ENCODE results near the gene CTIF. TPM values are rescaled to one million over a fixed set of nuclear protein-coding genes. Genes with fewer than 3 reads are reported as not detected.

CTIF gene
- total and polyA plus RNA-seq, 2 donors = 1.7 to 11.3 TPM

DNA sequence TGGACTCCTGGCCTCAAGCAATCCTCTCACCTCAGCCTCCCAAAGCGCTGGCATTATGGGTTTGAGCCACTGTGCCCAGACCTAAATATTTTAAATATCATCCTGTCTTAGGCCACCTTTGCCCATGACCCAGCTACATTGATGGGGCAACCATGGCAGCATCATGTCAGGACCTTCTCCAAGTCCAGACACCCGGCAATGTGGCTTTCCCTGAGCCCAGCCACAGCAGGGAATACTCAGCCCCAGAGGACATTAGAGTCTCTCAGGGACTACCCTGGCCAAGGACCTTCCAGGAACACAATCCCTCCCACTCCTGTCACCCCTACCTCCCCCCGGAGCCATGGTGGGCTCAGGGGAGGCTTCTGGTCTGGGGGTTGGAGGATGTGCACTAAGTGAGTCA is 339.1 kb downstream of the CTIF start:
- no peak for DNase-seq (ENCODE audit: low read depth in 6 of 9, low spot score in 9 of 9)
- Histone ChIP-seq H3K27ac (ENCODE audit: low read depth in 1 of 2, low read length in 1 of 2) (no peak overlapping the region), H3K36me3 (ENCODE audit: control insufficient read depth in 2 of 2, insufficient read depth in 2 of 2, low read length in 1 of 2) (no peaks in the 10 kb centered on the region), H3K9me3 (ENCODE audit: control insufficient read depth in 2 of 2, insufficient read depth in 1 of 2, low read length in 1 of 2) (no peaks in the 10 kb centered on the region), H3K4me1 (ENCODE audit: control insufficient read depth in 2 of 2, insufficient read depth in 2 of 2, low read length in 2 of 2) (peaks cover 0 to 2% of the 10 kb centered on the region in 2 donors), H3K27me3 (ENCODE audit: control insufficient read depth in 2 of 2, insufficient read depth in 1 of 2, low read length in 1 of 2) (peaks cover 0 to 13% of the 10 kb centered on the region in 2 donors), H3K4me3 (ENCODE audit: low read length in 2 of 2) (no peak overlapping the region)
- 96% methylated on average over 3 of the region's 3 CpGs for WGBS

- H3K9me3 ChIP-seq (ENCODE audit: control insufficient read depth in 2 of 2, insufficient read depth in 1 of 2, low read length in 1 of 2) = no peaks in the 10 kb centered on the region
- DNase-seq (ENCODE audit: low read depth in 6 of 9, low spot score in 9 of 9) = no peak
- peaks cover 0 to 2% of the 10 kb centered on the region in 2 donors for H3K4me1 ChIP-seq (ENCODE audit: control insufficient read depth in 2 of 2, insufficient read depth in 2 of 2, low read length in 2 of 2)
- WGBS = 90% methylated on average over 12 of the region's 12 CpGs
- no peaks in the 10 kb centered on the region for H3K36me3 ChIP-seq (ENCODE audit: control insufficient read depth in 2 of 2, insufficient read depth in 2 of 2, low read length in 1 of 2)
- H3K4me3 ChIP-seq (ENCODE audit: low read length in 2 of 2) = no peak overlapping the region
- no peak overlapping the region for H3K27ac ChIP-seq (ENCODE audit: low read depth in 1 of 2, low read length in 1 of 2)
- H3K27me3 ChIP-seq (ENCODE audit: control insufficient read depth in 2 of 2, insufficient read depth in 1 of 2, low read length in 1 of 2) = peaks cover 0 to 13% of the 10 kb centered on the region in 2 donors
These were observed 339.6 kb downstream of the CTIF start for GRCh38 chr18:48878471-48878870.

DNA sequence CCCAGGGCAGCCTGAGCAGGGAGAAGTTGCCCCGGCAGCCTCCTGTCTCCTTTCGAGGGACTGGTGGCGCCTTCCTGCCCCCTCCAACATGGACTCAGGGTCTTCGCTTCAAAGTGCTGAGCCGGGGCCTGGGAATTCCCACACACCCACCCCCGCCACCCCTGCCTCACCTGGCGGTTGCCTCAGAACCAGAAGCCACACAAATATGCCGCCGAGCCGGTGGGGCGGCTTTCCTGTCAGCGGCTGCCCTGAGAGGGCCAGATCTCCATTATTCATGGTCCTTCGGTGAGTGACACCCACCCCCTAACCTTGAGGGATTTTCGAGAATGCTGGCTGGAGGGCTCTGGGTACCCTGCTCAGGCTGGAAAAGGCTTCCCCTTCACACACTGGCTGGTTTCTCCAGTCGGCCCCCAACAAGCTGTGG is 340.2 kb downstream of the CTIF start:
- WGBS = 90% methylated on average over 15 of the region's 15 CpGs

DNA sequence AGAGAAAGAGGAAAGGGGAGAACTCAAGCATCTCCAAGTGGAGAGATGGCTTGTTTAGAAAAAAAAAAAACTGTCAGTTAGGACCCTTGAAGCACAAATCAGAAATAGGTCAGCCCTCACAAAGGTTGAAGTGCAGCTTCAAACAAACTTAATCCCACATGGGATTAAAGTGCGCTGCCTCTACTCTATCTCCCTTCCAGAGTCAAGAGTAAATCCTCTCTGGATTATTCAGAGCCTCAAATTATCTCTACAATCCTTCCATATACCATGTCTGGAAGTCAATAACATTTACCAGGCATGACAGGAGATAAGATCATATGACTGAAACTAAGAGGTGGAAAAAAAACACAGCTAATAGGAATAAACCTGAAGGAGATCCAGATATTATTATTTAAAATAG is 342.1 kb downstream of the CTIF start:
- H3K4me1 ChIP-seq (ENCODE audit: control insufficient read depth in 2 of 2, insufficient read depth in 2 of 2, low read length in 2 of 2) = peaks cover 0 to 2% of the 10 kb centered on the region in 2 donors
- no peak overlapping the region for H3K4me3 ChIP-seq (ENCODE audit: low read length in 2 of 2)
- no peaks in the 10 kb centered on the region for H3K9me3 ChIP-seq (ENCODE audit: control insufficient read depth in 2 of 2, insufficient read depth in 1 of 2, low read length in 1 of 2)
- DNase-seq (ENCODE audit: low read depth in 6 of 9, low spot score in 9 of 9) = no peak
- H3K36me3 ChIP-seq (ENCODE audit: control insufficient read depth in 2 of 2, insufficient read depth in 2 of 2, low read length in 1 of 2) = no peaks in the 10 kb centered on the region
- peaks cover 0 to 13% of the 10 kb centered on the region in 2 donors for H3K27me3 ChIP-seq (ENCODE audit: control insufficient read depth in 2 of 2, insufficient read depth in 1 of 2, low read length in 1 of 2)
- 97% methylated on average over 1 of the region's 1 CpG for WGBS
- no peak overlapping the region for H3K27ac ChIP-seq (ENCODE audit: low read depth in 1 of 2, low read length in 1 of 2)

More for the DNA sequence above, 340.2 kb downstream of the CTIF start:
- Histone ChIP-seq H3K9me3 (ENCODE audit: control insufficient read depth in 2 of 2, insufficient read depth in 1 of 2, low read length in 1 of 2) (no peaks in the 10 kb centered on the region), H3K4me3 (ENCODE audit: low read length in 2 of 2) (no peak overlapping the region), H3K36me3 (ENCODE audit: control insufficient read depth in 2 of 2, insufficient read depth in 2 of 2, low read length in 1 of 2) (no peaks in the 10 kb centered on the region), H3K27me3 (ENCODE audit: control insufficient read depth in 2 of 2, insufficient read depth in 1 of 2, low read length in 1 of 2) (peaks cover 0 to 13% of the 10 kb centered on the region in 2 donors), H3K27ac (ENCODE audit: low read depth in 1 of 2, low read length in 1 of 2) (no peak overlapping the region), H3K4me1 (ENCODE audit: control insufficient read depth in 2 of 2, insufficient read depth in 2 of 2, low read length in 2 of 2) (peaks cover 0 to 2% of the 10 kb centered on the region in 2 donors)
- DNase-seq (ENCODE audit: low read depth in 6 of 9, low spot score in 9 of 9) = no peak

- no peak for DNase-seq (ENCODE audit: low read depth in 6 of 9, low spot score in 9 of 9)
These were observed 343.5 kb downstream of the CTIF start for GRCh38 chr18:48882379-48882778.

DNA sequence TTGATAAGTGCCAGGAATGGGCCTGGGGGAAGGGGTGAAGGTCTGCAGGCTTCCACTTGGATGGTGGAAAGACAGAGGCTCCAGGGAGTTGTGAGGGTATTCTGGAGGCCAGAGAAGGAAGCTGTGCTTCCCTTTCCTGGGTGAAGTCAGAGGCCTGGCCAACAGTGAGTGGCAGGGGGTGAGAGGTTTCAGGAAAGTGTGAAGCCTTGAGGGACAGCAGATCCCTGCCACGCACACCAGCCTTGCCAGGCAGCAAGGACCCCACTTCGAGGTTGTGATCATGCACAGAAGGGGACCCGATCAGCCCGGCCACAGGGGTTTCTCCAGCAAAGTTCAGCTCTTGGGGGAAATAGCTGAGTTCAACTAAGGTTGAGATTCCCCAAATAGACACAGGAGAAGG is 345.5 kb downstream of the CTIF start:
- WGBS = 96% methylated on average over 4 of the region's 4 CpGs
- no peaks in the 10 kb centered on the region for H3K9me3 ChIP-seq (ENCODE audit: control insufficient read depth in 2 of 2, insufficient read depth in 1 of 2, low read length in 1 of 2)
- peaks cover 0 to under 1% of the 10 kb centered on the region in 2 donors for H3K27me3 ChIP-seq (ENCODE audit: control insufficient read depth in 2 of 2, insufficient read depth in 1 of 2, low read length in 1 of 2)
- no peak overlapping the region for H3K4me3 ChIP-seq (ENCODE audit: low read length in 2 of 2)
- no peak overlapping the region for H3K27ac ChIP-seq (ENCODE audit: low read depth in 1 of 2, low read length in 1 of 2)
- H3K4me1 ChIP-seq (ENCODE audit: control insufficient read depth in 2 of 2, insufficient read depth in 2 of 2, low read length in 2 of 2) = peaks cover 0 to under 1% of the 10 kb centered on the region in 2 donors
- no peak for DNase-seq (ENCODE audit: low read depth in 6 of 9, low spot score in 9 of 9)
- H3K36me3 ChIP-seq (ENCODE audit: control insufficient read depth in 2 of 2, insufficient read depth in 2 of 2, low read length in 1 of 2) = no peaks in the 10 kb centered on the region

More at GRCh38 chr18:48882379-48882778, 343.5 kb downstream of the CTIF start:
- Histone ChIP-seq H3K27ac (ENCODE audit: low read depth in 1 of 2, low read length in 1 of 2) (no peak overlapping the region), H3K27me3 (ENCODE audit: control insufficient read depth in 2 of 2, insufficient read depth in 1 of 2, low read length in 1 of 2) (peaks cover 0 to 13% of the 10 kb centered on the region in 2 donors), H3K4me1 (ENCODE audit: control insufficient read depth in 2 of 2, insufficient read depth in 2 of 2, low read length in 2 of 2) (peaks cover 0 to 2% of the 10 kb centered on the region in 2 donors), H3K36me3 (ENCODE audit: control insufficient read depth in 2 of 2, insufficient read depth in 2 of 2, low read length in 1 of 2) (no peaks in the 10 kb centered on the region), H3K4me3 (ENCODE audit: low read length in 2 of 2) (no peak overlapping the region), H3K9me3 (ENCODE audit: control insufficient read depth in 2 of 2, insufficient read depth in 1 of 2, low read length in 1 of 2) (no peaks in the 10 kb centered on the region)
- 98% methylated on average over 4 of the region's 4 CpGs for WGBS

DNA sequence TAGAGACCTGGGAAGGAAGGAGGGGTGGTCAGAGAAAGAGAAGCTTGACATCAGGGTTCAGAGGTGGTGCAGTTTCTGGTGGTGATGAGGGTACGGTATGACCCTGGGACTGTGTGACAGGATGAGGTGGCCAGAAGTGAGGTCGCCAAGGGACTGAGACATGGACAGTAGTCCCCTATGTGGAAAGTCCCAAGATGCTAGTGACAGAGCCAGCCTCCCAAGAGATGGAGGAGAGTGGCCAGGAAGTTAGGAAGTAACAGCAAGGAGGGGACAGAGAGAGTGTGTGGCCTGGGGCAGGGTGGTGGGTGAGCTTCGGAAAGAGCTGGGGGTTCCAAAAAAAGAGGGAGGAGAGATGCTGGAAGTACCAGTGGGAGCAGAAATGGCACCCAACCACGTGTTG is 345.9 kb downstream of the CTIF start:
- Histone ChIP-seq H3K9me3 (ENCODE audit: control insufficient read depth in 2 of 2, insufficient read depth in 1 of 2, low read length in 1 of 2) (no peaks in the 10 kb centered on the region), H3K4me1 (ENCODE audit: control insufficient read depth in 2 of 2, insufficient read depth in 2 of 2, low read length in 2 of 2) (no peaks in the 10 kb centered on the region), H3K4me3 (ENCODE audit: low read length in 2 of 2) (no peak overlapping the region), H3K27ac (ENCODE audit: low read depth in 1 of 2, low read length in 1 of 2) (no peak overlapping the region), H3K36me3 (ENCODE audit: control insufficient read depth in 2 of 2, insufficient read depth in 2 of 2, low read length in 1 of 2) (no peaks in the 10 kb centered on the region), H3K27me3 (ENCODE audit: control insufficient read depth in 2 of 2, insufficient read depth in 1 of 2, low read length in 1 of 2) (no peaks in the 10 kb centered on the region)
- no peak for DNase-seq (ENCODE audit: low read depth in 6 of 9, low spot score in 9 of 9)
- WGBS = 93% methylated on average over 4 of the region's 4 CpGs

DNA sequence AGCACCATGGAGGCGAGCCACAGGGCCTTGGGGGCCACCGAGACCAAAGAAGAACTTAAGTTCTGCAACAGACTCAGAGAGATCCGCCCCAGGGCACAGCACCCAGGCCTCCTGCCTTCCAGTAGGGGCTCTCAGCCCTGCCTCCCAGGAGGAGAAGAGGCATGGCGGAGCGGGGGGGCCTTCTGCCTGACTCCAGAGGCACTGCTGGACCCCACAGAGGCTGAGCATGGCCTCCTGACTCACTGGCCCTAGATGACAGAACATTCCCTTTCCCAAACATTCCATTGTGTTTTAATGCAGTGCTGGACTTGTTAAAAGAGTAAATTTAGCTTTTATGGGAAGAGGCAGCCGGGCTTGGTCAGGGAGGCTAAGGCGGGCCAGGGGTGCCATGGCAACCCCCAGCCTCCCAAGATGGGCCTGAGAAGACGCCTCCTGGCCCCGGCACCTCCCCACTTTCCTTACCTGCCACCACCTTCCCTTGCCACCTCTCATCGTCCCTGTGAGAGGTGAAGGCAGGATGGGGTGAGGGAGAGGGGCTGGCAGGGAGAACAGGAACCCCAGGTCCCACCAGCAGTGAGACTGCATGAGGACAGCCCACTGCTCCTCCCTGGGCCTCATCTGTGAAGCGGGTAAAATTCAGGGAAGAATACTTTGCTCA is 346.6 kb downstream of the CTIF start:
- DNase-seq (ENCODE audit: low read depth in 6 of 9, low spot score in 9 of 9) = no peak
- H3K36me3 ChIP-seq (ENCODE audit: control insufficient read depth in 2 of 2, insufficient read depth in 2 of 2, low read length in 1 of 2) = no peaks in the 10 kb centered on the region
- H3K4me1 ChIP-seq (ENCODE audit: control insufficient read depth in 2 of 2, insufficient read depth in 2 of 2, low read length in 2 of 2) = no peaks in the 10 kb centered on the region
- no peaks in the 10 kb centered on the region for H3K9me3 ChIP-seq (ENCODE audit: control insufficient read depth in 2 of 2, insufficient read depth in 1 of 2, low read length in 1 of 2)
- H3K27ac ChIP-seq (ENCODE audit: low read depth in 1 of 2, low read length in 1 of 2) = no peak overlapping the region
- H3K27me3 ChIP-seq (ENCODE audit: control insufficient read depth in 2 of 2, insufficient read depth in 1 of 2, low read length in 1 of 2) = no peaks in the 10 kb centered on the region
- no peak overlapping the region for H3K4me3 ChIP-seq (ENCODE audit: low read length in 2 of 2)
- 97% methylated on average over 11 of the region's 11 CpGs for WGBS

DNA sequence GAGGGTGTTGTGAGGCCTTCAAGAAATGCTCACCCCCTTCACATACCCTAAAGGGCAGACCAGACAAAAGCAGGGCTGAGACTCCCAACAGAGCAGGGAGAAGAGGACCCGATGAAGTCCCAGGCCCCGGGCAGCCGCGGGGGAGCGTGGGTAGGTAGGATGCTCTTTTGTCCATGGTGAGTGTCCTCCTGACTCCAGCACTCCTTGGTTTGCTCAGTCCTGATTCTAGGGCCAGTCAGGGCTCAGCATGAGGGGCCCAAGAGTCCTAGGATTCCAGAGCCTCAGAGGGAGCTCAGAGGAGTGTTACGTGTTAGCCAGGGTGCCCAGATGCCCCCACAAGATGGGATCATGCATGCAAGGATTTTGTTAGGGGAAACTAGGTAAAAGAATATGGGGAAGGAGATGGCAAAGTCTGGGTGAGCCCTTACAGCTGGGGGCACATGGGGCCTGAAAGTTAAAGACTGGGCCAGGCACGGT is 347.1 kb downstream of the CTIF start:
- Histone ChIP-seq H3K36me3 (ENCODE audit: control insufficient read depth in 2 of 2, insufficient read depth in 2 of 2, low read length in 1 of 2) (no peaks in the 10 kb centered on the region), H3K27ac (ENCODE audit: low read depth in 1 of 2, low read length in 1 of 2) (no peak overlapping the region), H3K4me1 (ENCODE audit: control insufficient read depth in 2 of 2, insufficient read depth in 2 of 2, low read length in 2 of 2) (no peaks in the 10 kb centered on the region), H3K9me3 (ENCODE audit: control insufficient read depth in 2 of 2, insufficient read depth in 1 of 2, low read length in 1 of 2) (no peaks in the 10 kb centered on the region), H3K27me3 (ENCODE audit: control insufficient read depth in 2 of 2, insufficient read depth in 1 of 2, low read length in 1 of 2) (no peaks in the 10 kb centered on the region), H3K4me3 (ENCODE audit: low read length in 2 of 2) (no peak overlapping the region)
- no peak for DNase-seq (ENCODE audit: low read depth in 6 of 9, low spot score in 9 of 9)
- 90% methylated on average over 7 of the region's 7 CpGs for WGBS

Data from thymus (tissue), 11 donors.